ENCODE results near the gene OR2L3.
"Not testable (repeated sequence)": the region's sequence is repeated elsewhere in the genome, so short reads cannot be mapped to it uniquely, and the experiment has no call there.

The OR2L3 gene

GRCh38 chr1:248029770-248030169, 16.9 kb upstream of the OR2L3 start, which contains the start of gene OR2L2:
OR2L2 (plus strand) TSS chr1:248030070; CDS start chr1:248038268, 8,198 bp downstream.
- TF ChIP-seq CTCF (IDR thresholded peaks at IDR 0.05; ENCODE audit: extremely low read depth, missing control alignments), result no peak
- DNase-seq (ENCODE audit: low spot score), result no peak

GRCh38 chr1:248045209-248045608, 1.4 kb upstream of the OR2L3 start:
- no peak for TF ChIP-seq CTCF (IDR thresholded peaks at IDR 0.05; ENCODE audit: extremely low read depth, missing control alignments)
- no peak for DNase-seq (ENCODE audit: low spot score)

- DNase-seq (ENCODE audit: low spot score), result no peak
- no peak for TF ChIP-seq CTCF (IDR thresholded peaks at IDR 0.05; ENCODE audit: extremely low read depth, missing control alignments)
Observed at GRCh38 chr1:248047008-248047407, 372 bp downstream of the OR2L3 start.

- TF ChIP-seq CTCF (IDR thresholded peaks at IDR 0.05; ENCODE audit: extremely low read depth, missing control alignments), result no peak
- DNase-seq (ENCODE audit: low spot score), result no peak
Observed at GRCh38 chr1:248054671-248055070, 8.0 kb downstream of the OR2L3 start.

- DNase-seq (ENCODE audit: low spot score), result no peak
- no peak for TF ChIP-seq CTCF (IDR thresholded peaks at IDR 0.05; ENCODE audit: extremely low read depth, missing control alignments)
Observed at GRCh38 chr1:248055261-248055660, 8.6 kb downstream of the OR2L3 start.

GRCh38 chr1:248065071-248065470, 18.4 kb downstream of the OR2L3 start:
- no peak for DNase-seq (ENCODE audit: low spot score)
- TF ChIP-seq CTCF (IDR thresholded peaks at IDR 0.05; ENCODE audit: extremely low read depth, missing control alignments), result no peak

GRCh38 chr1:248065604-248066003, 19.0 kb downstream of the OR2L3 start:
- DNase-seq (ENCODE audit: low spot score), result no peak
- TF ChIP-seq CTCF (IDR thresholded peaks at IDR 0.05; ENCODE audit: extremely low read depth, missing control alignments), result no peak

GRCh38 chr1:248083864-248084263, 37.2 kb downstream of the OR2L3 start:
- not testable (repeated sequence) for DNase-seq (ENCODE audit: low spot score)

Data from GM20000 (cell line).